CD1c-positive myeloid dendritic cell (primary cell): ENCODE measurements around the gene CAMK2A.

ENCODE experiments used
- DNase-seq: peaks from one replicate; pipeline ENCODE4 v3.0.0-alpha.2; 2016; ENCODE audit errors: extremely low spot score

The CAMK2A gene

DNA sequence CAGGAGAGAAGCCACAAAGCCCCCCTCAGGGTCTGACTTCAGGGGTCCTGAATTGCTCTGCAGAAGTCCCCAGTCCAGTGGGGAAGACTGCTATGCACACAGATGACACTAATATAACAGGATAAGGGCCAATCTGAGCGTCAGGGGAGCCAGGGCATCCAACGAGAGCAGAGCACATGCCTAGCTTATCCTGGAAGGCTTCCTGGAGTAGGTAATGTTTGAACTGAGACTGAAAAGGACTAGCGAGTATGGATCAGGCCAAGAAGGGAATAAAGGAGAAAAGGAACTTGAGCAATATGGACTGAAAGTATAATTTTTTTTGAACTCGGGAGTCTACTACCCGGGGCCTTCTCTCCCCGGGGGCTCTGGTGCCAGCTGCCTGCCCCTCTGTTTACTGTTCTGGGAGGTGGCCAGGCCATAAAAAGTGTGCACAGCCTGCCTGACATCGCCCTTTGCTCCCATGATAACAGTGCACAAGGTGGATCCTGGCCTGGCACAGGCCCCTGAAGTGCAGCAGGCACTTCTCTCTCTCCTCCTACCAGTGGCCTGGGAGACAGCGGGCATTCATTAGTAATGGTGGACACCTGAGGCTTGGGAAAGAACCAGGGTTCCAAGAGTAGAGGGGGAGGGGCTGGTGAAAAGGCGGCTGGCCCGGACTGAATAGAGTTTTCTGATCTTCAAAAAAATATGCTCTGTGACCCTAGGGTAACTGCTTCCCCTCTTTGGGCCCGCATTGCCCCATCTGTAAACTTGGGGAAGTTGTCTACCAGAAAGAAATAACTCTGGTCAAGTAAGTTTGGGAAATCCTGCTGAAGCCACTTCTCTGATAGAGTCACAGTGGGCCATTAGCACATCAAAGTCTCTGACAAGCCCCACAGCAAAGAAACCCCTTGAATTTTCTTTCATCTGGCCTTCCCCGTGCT is 104.3 kb downstream of the CAMK2A start:
- DNase-seq: peak; percentile 43

- DNase-seq: no peak
Observed at GRCh38 chr5:150184006-150184405, 105.6 kb downstream of the CAMK2A start.

DNA sequence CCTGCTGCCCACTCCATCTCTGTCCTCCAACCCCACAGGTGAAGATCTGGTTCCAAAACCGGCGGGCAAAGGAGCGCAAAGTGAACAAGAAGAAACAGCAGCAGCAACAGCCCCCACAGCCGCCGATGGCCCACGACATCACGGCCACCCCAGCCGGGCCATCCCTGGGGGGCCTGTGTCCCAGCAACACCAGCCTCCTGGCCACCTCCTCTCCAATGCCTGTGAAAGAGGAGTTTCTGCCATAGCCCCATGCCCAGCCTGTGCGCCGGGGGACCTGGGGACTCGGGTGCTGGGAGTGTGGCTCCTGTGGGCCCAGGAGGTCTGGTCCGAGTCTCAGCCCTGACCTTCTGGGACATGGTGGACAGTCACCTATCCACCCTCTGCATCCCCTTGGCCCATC is 106.1 kb downstream of the CAMK2A start:
- no peak for DNase-seq

GRCh38 chr5:150182774-150183173 is 106.8 kb downstream of the CAMK2A start:
- DNase-seq: no peak

GRCh38 chr5:150181766-150182545 is 107.6 kb downstream of the CAMK2A start:
- no peak for DNase-seq

DNA sequence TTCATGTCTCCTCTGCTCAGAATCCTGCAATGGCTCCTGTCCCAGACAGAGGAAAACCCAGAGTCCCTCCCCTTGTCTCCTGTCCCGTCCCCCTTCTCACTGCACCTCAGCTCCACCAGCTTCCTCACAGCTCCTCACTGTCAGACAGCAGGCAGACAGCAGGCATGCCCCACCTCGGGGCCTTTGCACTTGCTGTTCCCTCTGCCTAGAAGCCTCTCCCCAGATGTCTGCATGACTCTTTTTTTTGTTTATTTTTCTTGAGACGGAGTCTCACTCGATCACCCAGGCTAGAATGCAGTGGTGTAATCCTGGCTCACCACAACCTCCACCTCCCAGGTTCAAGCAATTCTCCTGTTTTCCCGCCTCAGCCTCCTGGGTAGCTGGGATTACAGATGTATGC is 108.5 kb downstream of the CAMK2A start:
- no peak for DNase-seq

- peak; percentile 35 for DNase-seq
Observed at GRCh38 chr5:150180241-150181026, 109.1 kb downstream of the CAMK2A start.

DNA sequence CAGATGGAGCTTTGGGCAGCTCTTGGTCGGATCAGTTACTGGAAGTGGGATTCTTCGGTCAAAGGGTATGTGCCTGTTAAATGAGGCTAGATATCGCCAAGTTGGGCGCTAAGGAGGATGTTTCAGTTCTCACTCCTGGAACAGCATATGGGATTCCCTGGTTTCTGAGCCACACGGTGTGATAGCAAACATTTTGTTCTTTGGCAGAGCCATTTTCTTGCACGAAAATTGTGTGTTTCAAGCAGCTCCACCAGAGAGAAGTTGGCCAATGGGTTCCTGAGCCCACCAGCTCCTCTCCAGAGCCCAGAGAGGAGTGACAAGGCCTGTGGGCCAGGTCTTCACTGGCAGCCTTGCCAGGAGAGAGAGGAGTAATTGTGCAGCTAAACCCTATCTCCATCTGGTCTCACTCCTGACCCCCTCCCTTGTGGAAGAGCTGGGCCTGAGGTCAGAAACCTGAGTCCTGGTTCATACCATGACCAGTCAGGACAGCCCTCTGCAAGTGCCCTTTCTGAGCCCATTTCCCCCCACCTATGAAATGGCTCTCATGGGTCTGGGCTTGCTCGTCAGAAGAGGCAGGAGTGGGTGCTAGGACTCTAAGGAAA is 110.5 kb downstream of the CAMK2A start:
- no peak for DNase-seq

- DNase-seq: no peak
Observed at GRCh38 chr5:150178262-150178661, 111.3 kb downstream of the CAMK2A start.

DNA sequence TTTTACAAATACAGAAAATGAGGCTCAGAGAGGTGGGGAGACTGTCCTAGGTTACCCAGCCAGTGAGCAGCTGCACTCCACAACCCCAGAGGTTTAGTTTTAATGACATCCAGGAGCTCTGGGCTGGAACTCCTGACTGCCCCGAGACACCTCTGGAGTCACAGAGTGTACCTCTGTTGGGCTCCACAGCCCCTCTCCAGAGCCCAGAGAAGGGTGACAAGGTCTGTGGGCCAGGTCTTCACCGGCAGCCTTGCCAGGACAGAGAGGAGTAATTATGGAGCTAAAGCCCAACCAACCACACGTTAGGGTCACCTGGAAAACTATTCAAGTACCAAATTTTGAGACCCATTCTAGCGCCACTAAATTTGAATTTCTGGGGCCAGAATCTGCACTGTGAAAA is 111.9 kb downstream of the CAMK2A start:
- no peak for DNase-seq

- DNase-seq: no peak
Observed at GRCh38 chr5:150176745-150177477, 112.7 kb downstream of the CAMK2A start.

DNA sequence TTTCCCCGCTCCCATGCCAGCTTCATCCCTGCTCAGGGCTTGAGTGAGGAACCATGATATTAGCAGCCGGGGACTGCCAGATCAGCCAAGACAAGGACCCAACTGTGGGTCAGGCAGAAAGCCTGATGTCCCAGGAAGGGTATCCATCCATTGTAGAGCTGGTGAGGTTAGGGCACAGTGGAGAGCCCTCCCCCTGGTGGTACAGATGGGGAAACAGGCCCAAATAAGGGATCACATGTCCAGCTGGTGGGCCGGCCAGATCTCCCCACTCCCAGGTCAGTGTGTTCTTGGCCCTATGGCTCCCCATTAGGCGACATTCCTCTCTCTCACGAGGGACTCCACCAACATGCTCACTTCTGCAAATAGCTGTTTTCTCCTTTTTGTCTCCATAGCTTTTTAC is 114.0 kb downstream of the CAMK2A start:
- DNase-seq: peak; percentile 28

GRCh38 chr5:150175076-150175475 is 114.5 kb downstream of the CAMK2A start:
- DNase-seq: no peak

GRCh38 chr5:150174285-150174684 is 115.3 kb downstream of the CAMK2A start:
- DNase-seq: no peak

DNA sequence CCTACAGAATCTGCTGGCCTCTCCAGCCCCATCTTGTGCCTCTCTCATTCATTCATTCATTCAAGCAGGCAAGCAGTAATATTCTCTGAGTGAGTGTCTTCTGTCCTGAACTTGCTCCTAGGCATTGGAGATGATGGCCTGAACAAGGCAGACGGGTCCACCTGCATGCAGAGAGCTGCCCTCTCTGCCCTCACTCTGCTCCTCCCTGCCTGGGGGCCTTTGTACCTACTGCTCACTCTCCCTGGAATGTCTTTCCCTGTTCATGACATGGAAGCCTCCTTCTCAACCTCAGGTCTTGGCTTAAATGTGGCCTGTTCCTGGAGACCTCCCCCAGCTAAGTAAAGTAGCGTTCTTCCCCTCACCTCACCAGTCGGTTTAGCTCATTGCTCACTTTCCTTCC is 116.4 kb downstream of the CAMK2A start:
- no peak for DNase-seq

GRCh38 chr5:150172556-150172955 is 117.0 kb downstream of the CAMK2A start:
- DNase-seq: no peak

DNA sequence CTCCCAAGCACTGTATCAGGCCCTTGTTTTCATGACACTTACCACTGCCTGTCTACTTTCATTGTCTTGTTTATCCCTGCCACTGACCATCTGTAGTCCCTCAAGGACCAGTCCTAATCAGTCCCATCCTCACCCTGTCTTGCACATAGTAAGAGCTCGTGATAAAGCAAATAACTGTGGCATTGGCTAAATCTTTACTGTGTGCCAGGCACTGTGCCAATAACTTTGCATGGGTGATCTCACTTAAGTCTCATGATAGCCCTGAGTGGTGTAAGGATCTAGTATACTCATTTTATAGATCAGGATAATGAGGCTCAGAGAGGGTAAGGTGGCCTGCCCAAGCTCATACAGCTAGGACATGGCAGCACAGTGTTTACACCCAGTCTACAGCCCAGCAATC is 117.4 kb downstream of the CAMK2A start:
- DNase-seq: no peak
